HTR-8/SVneo (cell line): ENCODE results near the gene CD300LF.

Experiments used
- DNase-seq: peaks from one replicate; pipeline ENCODE4 v3.0.0; 2011; ENCODE audit warnings: low spot score, mixed read lengths; ENCODE audit not compliant: insufficient read length
- FAIRE-seq: peaks from 2 replicates; lab custom pipeline; 2011; peaks lifted over from hg19 to GRCh38; lab: Jason Lieb, UNC

Gene CD300LF

GRCh38 chr17:74746922-74747321, 34.2 kb upstream of the CD300LF start:
- DNase-seq (no peak), FAIRE-seq (no peak)

GRCh38 chr17:74746376-74746775, 33.7 kb upstream of the CD300LF start:
- FAIRE-seq (no peak), DNase-seq (no peak)

- no peak for DNase-seq
- no peak for FAIRE-seq
Observed at GRCh38 chr17:74745548-74746177, 32.9 kb upstream of the CD300LF start.

- peak; percentile 72 for FAIRE-seq
- peak; percentile 81 for DNase-seq
Observed at GRCh38 chr17:74744714-74745547, 32.2 kb upstream of the CD300LF start.

GRCh38 chr17:74744349-74744713, 31.6 kb upstream of the CD300LF start:
- FAIRE-seq (no peak), DNase-seq (no peak)

GRCh38 chr17:74743755-74744154, 31.0 kb upstream of the CD300LF start:
- FAIRE-seq (no peak), DNase-seq (no peak)

- no peak for FAIRE-seq
- DNase-seq: no peak
Observed at GRCh38 chr17:74742978-74743545, 30.3 kb upstream of the CD300LF start.

GRCh38 chr17:74742153-74742515, 29.4 kb upstream of the CD300LF start:
- FAIRE-seq: no peak
- DNase-seq: no peak

- no peak for DNase-seq
- FAIRE-seq: no peak
Observed at GRCh38 chr17:74740641-74741387, 28.1 kb upstream of the CD300LF start.

- DNase-seq (no peak), FAIRE-seq (no peak)
Observed at GRCh38 chr17:74740173-74740572, 27.4 kb upstream of the CD300LF start.

- DNase-seq: no peak
- no peak for FAIRE-seq
Observed at GRCh38 chr17:74739227-74739831, 26.6 kb upstream of the CD300LF start.

- FAIRE-seq (no peak), DNase-seq (no peak)
Observed at GRCh38 chr17:74738051-74738996, 25.6 kb upstream of the CD300LF start.

GRCh38 chr17:74737299-74738050, 24.8 kb upstream of the CD300LF start:
- no peak for DNase-seq
- FAIRE-seq: no peak

GRCh38 chr17:74736513-74737298, 24.0 kb upstream of the CD300LF start, which contains the start of gene RAB37:
RAB37 (plus strand) TSS chr17:74737256; CDS start chr17:74737273, 17 bp downstream.
- no peak for FAIRE-seq
- no peak for DNase-seq

- FAIRE-seq (no peak), DNase-seq (no peak)
Observed at GRCh38 chr17:74734256-74734655, 21.5 kb upstream of the CD300LF start.

- DNase-seq: no peak
- peak; percentile 100 for FAIRE-seq
Observed at GRCh38 chr17:74733365-74734122, 20.8 kb upstream of the CD300LF start.
